OCI-LY7 (cell line): Measurements from ENCODE around the gene CRYGD. TPM values are rescaled to one million over a fixed set of nuclear protein-coding genes. Genes with fewer than 3 reads are reported as not detected.

ENCODE experiments used
- BruUV-seq: library from RNA; stranded (reverse); fragments of 400-500 nt; replicated peaks from 2 replicates; lab custom pipeline; 2021; lab: Mats Ljungman, UMichigan
- CTCF ChIA-PET: fragments of 300-600 bp; sonication (Branson Sonifier 250); formaldehyde crosslinking; loops from one replicate; lab custom pipeline; 2022; ENCODE audit warnings: antibody characterized with exemption; ENCODE audit not compliant: unreplicated experiment; lab: Charles Lee
- POLR2A ChIA-PET: fragments of 300-600 bp; sonication (Branson Sonifier 250); formaldehyde crosslinking; loops from one replicate; lab custom pipeline; 2022; ENCODE audit warnings: antibody characterized with exemption; lab: Charles Lee
- DNase-seq: peaks from one replicate; pipeline ENCODE4 v3.0.0-alpha.2; 2015; ENCODE audit warnings: low spot score
- H2AFZ ChIP-seq: fragments of 200-600 bp; sonication (generic), shearing (Covaris generic); 2 replicates; pipeline ENCODE4 v1.6.1; 2014; ENCODE audit warnings: mild to moderate bottlenecking, antibody characterized with exemption, low read length, moderate library complexity
- H3K27ac ChIP-seq: fragments of 200-600 bp; sonication (generic); 2 replicates; pipeline ENCODE4 v1.5.1; 2014; ENCODE audit warnings: mixed run types, low read depth, mild to moderate bottlenecking, moderate library complexity, low read length, inconsistent platforms; ENCODE audit not compliant: poor library complexity, severe bottlenecking
- H3K36me3 ChIP-seq: fragments of 200-600 bp; sonication (generic); 2 replicates; pipeline ENCODE4 v1.6.1; 2014; ENCODE audit warnings: mild to moderate bottlenecking, antibody characterized with exemption, low read length, moderate library complexity, mixed read lengths; ENCODE audit not compliant: insufficient read depth
- H3K4me1 ChIP-seq: fragments of 200-600 bp; sonication (generic); 2 replicates; pipeline ENCODE4 v1.5.1; 2014; ENCODE audit warnings: mild to moderate bottlenecking, low read length; ENCODE audit not compliant: insufficient read depth, poor library complexity, severe bottlenecking
- H3K4me2 ChIP-seq: fragments of 200-600 bp; sonication (generic); 2 replicates; pipeline ENCODE4 v1.6.1; 2014; ENCODE audit warnings: mild to moderate bottlenecking, low read length
- H3K4me3 ChIP-seq: fragments of 200-600 bp; sonication (generic); 2 replicates; pipeline ENCODE4 v1.5.1; 2014; ENCODE audit warnings: mild to moderate bottlenecking, low read depth, low read length; ENCODE audit not compliant: poor library complexity, severe bottlenecking
- H3K79me2 ChIP-seq: fragments of 200-600 bp; sonication (generic); 2 replicates; pipeline ENCODE4 v1.6.1; 2016; ENCODE audit warnings: low read depth, mild to moderate bottlenecking, low read length, moderate library complexity, mixed read lengths; ENCODE audit not compliant: insufficient read depth
- H3K9me2 ChIP-seq: fragments of 200-600 bp; sonication (generic); 2 replicates; pipeline ENCODE4 v1.6.1; 2016; ENCODE audit warnings: mild to moderate bottlenecking, low read length, mixed read lengths; ENCODE audit not compliant: insufficient read depth
- H3K9me3 ChIP-seq: fragments of 200-600 bp; sonication (generic); 2 replicates; pipeline ENCODE4 v1.6.1; 2014; ENCODE audit warnings: mild to moderate bottlenecking, mixed run types, low read length, mixed read lengths
- H4K20me1 ChIP-seq: fragments of 200-600 bp; sonication (generic); 2 replicates; pipeline ENCODE4 v1.6.1; 2014; ENCODE audit warnings: mild to moderate bottlenecking, antibody characterized with exemption, low read length, moderate library complexity, mixed read lengths; ENCODE audit not compliant: insufficient read depth
- EZH2phosphoT487 ChIP-seq: fragments of 200-600 bp; sonication (generic); IDR thresholded peaks from 2 replicates; pipeline ENCODE4 v1.6.1; 2018; ENCODE audit warnings: low read depth, borderline replicate concordance, mild to moderate bottlenecking, mixed run types, antibody characterized with exemption, low read length, moderate library complexity, mixed read lengths
- intact Hi-C: fragments of 100-400 bp; cut with micrococcal nuclease; formaldehyde crosslinking; loops from one replicate; pipeline ENCODE4 v1.10.0; 2022; ENCODE audit not compliant: unreplicated experiment
- total RNA-seq, 2 experiments: library from RNA; depleted of rRNA in 1 of 2; stranded (reverse); fragments of >200 nt in 1 of 2; shearing (Covaris generic) in 1 of 2; gene quantifications; 2 replicates each; pipeline ENCODE4 v1.2.3, GENCODE V29; 2014 to 2022
- TF ChIP-seq, protein P1 (sequence below): fragments of 200-600 bp; sonication (generic); conservative IDR thresholded peaks from 2 replicates; pipeline ENCODE4 v1.5.1; 2014; ENCODE audit warnings: mild to moderate bottlenecking, antibody characterized with exemption, low read length, moderate library complexity, mixed read lengths

The CRYGD gene
- total RNA-seq, 2 experiments from 2014 or later = not detected

DNA sequence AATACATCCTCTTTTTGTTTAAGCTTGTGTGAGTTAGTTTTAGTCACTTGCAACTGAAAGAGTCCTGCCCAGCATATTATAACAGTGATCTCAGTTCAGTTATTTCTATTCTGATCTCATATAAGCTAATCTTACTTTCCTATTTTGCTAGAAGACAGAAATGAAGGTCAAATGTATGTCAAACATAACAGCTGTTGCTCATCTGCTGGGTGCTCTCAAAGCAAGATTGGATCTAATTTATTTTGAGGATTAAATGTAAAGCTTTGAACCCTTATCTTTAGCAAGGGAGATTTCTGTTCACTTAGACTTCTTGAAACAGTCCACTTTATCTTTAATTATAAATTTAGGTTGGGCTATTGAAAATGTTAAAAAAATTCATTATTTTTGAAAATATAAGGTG lies 31.2 kb downstream of the CRYGD start:
- no peak overlapping the region for H2AFZ ChIP-seq
- POLR2A ChIA-PET = interaction anchor here (0.6 to 1.0 kb wide), 5 partner anchors 57 to 755 kb away, joined by 3 read pairs; no protein-coding TSS in a partner anchor
- CTCF ChIA-PET = no interaction called here
- no peaks in the 10 kb centered on the region for H3K4me1 ChIP-seq
- H3K27ac ChIP-seq = no peak overlapping the region
- H4K20me1 ChIP-seq = no peaks in the 10 kb centered on the region
- TF ChIP-seq, protein P1, sequence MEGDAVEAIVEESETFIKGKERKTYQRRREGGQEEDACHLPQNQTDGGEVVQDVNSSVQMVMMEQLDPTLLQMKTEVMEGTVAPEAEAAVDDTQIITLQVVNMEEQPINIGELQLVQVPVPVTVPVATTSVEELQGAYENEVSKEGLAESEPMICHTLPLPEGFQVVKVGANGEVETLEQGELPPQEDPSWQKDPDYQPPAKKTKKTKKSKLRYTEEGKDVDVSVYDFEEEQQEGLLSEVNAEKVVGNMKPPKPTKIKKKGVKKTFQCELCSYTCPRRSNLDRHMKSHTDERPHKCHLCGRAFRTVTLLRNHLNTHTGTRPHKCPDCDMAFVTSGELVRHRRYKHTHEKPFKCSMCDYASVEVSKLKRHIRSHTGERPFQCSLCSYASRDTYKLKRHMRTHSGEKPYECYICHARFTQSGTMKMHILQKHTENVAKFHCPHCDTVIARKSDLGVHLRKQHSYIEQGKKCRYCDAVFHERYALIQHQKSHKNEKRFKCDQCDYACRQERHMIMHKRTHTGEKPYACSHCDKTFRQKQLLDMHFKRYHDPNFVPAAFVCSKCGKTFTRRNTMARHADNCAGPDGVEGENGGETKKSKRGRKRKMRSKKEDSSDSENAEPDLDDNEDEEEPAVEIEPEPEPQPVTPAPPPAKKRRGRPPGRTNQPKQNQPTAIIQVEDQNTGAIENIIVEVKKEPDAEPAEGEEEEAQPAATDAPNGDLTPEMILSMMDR = no peak
- H3K9me3 ChIP-seq = no peaks in the 10 kb centered on the region
- H3K36me3 ChIP-seq = no peaks in the 10 kb centered on the region
- intact Hi-C loops = no loop called here
- H3K4me2 ChIP-seq = no peak overlapping the region
- no peak for DNase-seq
- BruUV-seq = no TSS peak
- no peak overlapping the region for H3K4me3 ChIP-seq
- H3K79me2 ChIP-seq = no peaks in the 10 kb centered on the region
- no peaks in the 10 kb centered on the region for H3K9me2 ChIP-seq

DNA sequence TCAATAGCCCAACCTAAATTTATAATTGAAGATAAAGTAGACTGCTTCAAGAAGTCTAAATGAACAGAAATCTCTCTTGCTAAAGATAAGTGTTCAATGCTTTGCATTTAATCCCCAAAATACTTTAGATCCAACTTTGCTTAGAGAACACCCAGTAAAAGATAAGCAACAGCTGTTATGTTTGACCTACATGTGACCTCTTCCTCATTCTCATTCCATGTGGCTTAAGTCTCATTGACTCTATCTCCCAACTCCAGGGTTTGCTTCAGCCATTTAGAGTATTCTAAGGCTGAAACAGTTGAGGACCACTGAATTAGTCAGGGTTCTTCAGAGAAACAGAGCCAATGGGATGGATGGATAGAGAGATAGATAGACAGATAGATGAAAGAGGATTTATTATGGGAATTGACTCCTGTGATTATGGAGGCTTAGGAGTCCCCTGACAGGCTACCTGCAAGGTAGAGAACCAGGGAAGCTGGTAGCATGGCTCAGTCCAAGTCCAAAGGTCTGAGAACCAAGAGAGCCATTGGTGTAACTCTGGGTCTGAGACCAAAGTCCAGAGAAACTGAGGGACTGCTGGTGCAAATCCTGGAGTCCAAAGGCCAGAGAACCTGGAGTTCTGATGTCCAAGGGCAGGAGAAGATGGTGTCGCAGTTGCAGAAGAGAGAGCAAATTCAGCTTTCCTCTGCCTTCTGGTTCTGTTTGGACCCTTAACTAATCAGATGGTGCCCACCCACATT lies 32.1 kb downstream of the CRYGD start:
- Histone ChIP-seq H4K20me1 (no peaks in the 10 kb centered on the region), H3K79me2 (no peaks in the 10 kb centered on the region), H3K4me2 (no peak overlapping the region), H3K4me1 (no peaks in the 10 kb centered on the region), H3K9me2 (no peaks in the 10 kb centered on the region), H3K27ac (no peak overlapping the region), H3K36me3 (no peaks in the 10 kb centered on the region), H2AFZ (no peak overlapping the region), H3K9me3 (no peaks in the 10 kb centered on the region), H3K4me3 (no peak overlapping the region)
- BruUV-seq = no TSS peak
- POLR2A ChIA-PET = interaction anchor here (0.7 to 1.0 kb wide), 2 partner anchors 113 to 150 kb away, joined by 3 read pairs; no protein-coding TSS in a partner anchor
- CTCF ChIA-PET = no interaction called here
- no peak for DNase-seq
- TF ChIP-seq, protein P1 = no peak
- TF ChIP-seq EZH2phosphoT487 = no peak
- intact Hi-C loops = no loop called here

DNA sequence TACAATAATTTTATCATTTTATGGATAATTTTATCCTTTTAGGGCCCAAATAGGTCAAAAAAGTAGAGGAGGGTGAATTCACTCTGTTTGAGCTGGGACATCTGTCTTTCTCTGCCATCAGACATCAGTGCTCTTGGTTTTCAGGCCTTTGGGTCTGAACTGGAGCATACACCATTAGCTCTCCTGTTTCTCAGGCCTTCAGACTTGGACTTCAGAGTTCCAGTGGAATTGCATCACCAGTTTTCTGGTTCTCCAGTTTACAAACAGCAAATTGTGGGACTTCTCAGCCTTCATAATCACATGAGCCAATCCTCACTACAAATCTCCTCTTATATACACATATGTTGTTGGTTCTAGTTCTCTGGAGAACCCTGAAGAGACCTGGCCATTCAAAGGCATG lies 33.9 kb downstream of the CRYGD start:
- Histone ChIP-seq H3K79me2 (no peaks in the 10 kb centered on the region), H2AFZ (no peak overlapping the region), H3K9me3 (no peaks in the 10 kb centered on the region), H3K4me2 (no peak overlapping the region), H3K9me2 (no peaks in the 10 kb centered on the region), H3K4me3 (no peak overlapping the region), H3K4me1 (no peaks in the 10 kb centered on the region), H3K27ac (no peak overlapping the region), H3K36me3 (no peaks in the 10 kb centered on the region), H4K20me1 (no peaks in the 10 kb centered on the region)
- TF ChIP-seq EZH2phosphoT487 = no peak
- TF ChIP-seq, protein P1 = no peak
- ChIA-PET CTCF (no interaction called here), POLR2A (no interaction called here)
- intact Hi-C loops = no loop called here
- DNase-seq = no peak
- no TSS peak for BruUV-seq
